Type B pancreatic cell (in vitro differentiated cells): ENCODE results near the gene TMEM132D. TPM values are rescaled to one million over a fixed set of nuclear protein-coding genes. Genes with fewer than 3 reads are reported as not detected.

ENCODE experiments used
- DNase-seq: peaks from one replicate; pipeline ENCODE4 v3.0.0; 2021; ENCODE audit warnings: mixed read lengths; ENCODE audit not compliant: unreplicated experiment; ENCODE audit errors: extremely low spot score
- H3K27ac Mint-ChIP-seq: 2 replicates; pipeline ENCODE4 v1.8.0; 2021; ENCODE audit warnings: mild to moderate bottlenecking, mixed read lengths
- H3K27me3 Mint-ChIP-seq: 2 replicates; pipeline ENCODE4 v1.8.0; 2021; ENCODE audit warnings: mixed read lengths
- H3K36me3 Mint-ChIP-seq: 2 replicates; pipeline ENCODE4 v1.8.0; 2021; ENCODE audit warnings: mixed read lengths
- H3K4me1 Mint-ChIP-seq: one replicate; pipeline ENCODE4 v1.8.0; 2021; ENCODE audit warnings: mixed read lengths; ENCODE audit not compliant: unreplicated experiment
- H3K4me3 Mint-ChIP-seq: 2 replicates; pipeline ENCODE4 v1.8.0; 2021; ENCODE audit warnings: mild to moderate bottlenecking, mixed read lengths
- H3K9me3 Mint-ChIP-seq: 2 replicates; pipeline ENCODE4 v1.8.0; 2021; ENCODE audit warnings: mixed read lengths
- CTCF ChIP-seq: fragments of 200-600 bp; sonication (generic); conservative IDR thresholded peaks from 2 replicates; pipeline ENCODE4 v1.5.0; 2021; ENCODE audit warnings: antibody characterized with exemption, mild to moderate bottlenecking
- total RNA-seq: library from RNA; stranded (reverse); gene quantifications from 2 replicates; pipeline ENCODE4 v1.2.1, GENCODE V29; 2021; ENCODE audit warnings: low replicate concordance

TMEM132D gene
- total RNA-seq, 1 donor from 2014 or later: 1.8 TPM

GRCh38 chr12:129928643-129929042 is 24.8 kb upstream of the TMEM132D start:
- Mint-ChIP-seq H3K36me3 (no peaks in the 10 kb centered on the region), H3K27me3 (peaks cover 25% of the 10 kb centered on the region), H3K4me3 (no peak overlapping the region), H3K27ac (no peak overlapping the region), H3K4me1 (no peaks in the 10 kb centered on the region), H3K9me3 (no peaks in the 10 kb centered on the region)
- DNase-seq: no peak
- TF ChIP-seq CTCF: no peak

- Mint-ChIP-seq H3K36me3 (no peaks in the 10 kb centered on the region), H3K4me3 (no peak overlapping the region), H3K9me3 (no peaks in the 10 kb centered on the region), H3K27me3 (peaks cover 31% of the 10 kb centered on the region), H3K27ac (no peak overlapping the region), H3K4me1 (no peaks in the 10 kb centered on the region)
- DNase-seq: no peak
- TF ChIP-seq CTCF: no peak
Observed at GRCh38 chr12:129927316-129927900, 23.6 kb upstream of the TMEM132D start.

GRCh38 chr12:129911428-129912049 is 7.7 kb upstream of the TMEM132D start:
- Mint-ChIP-seq H3K27me3 (peaks cover 82% of the 10 kb centered on the region), H3K27ac (no peak overlapping the region), H3K36me3 (no peaks in the 10 kb centered on the region), H3K9me3 (no peaks in the 10 kb centered on the region), H3K4me3 (no peak overlapping the region), H3K4me1 (peaks cover 3% of the 10 kb centered on the region)
- DNase-seq: no peak
- peak; percentile 96 for TF ChIP-seq CTCF

- no peak for DNase-seq
- H3K9me3 Mint-ChIP-seq: no peaks in the 10 kb centered on the region
- no peaks in the 10 kb centered on the region for H3K36me3 Mint-ChIP-seq
- TF ChIP-seq CTCF: no peak
- H3K4me1 Mint-ChIP-seq: peaks cover under 1% of the 10 kb centered on the region
- no peak overlapping the region for H3K27ac Mint-ChIP-seq
- H3K27me3 Mint-ChIP-seq: peaks cover 91% of the 10 kb centered on the region
- H3K4me3 Mint-ChIP-seq: no peak overlapping the region
Observed at GRCh38 chr12:129909051-129910020, 5.5 kb upstream of the TMEM132D start.

- Mint-ChIP-seq H3K4me1 (no peaks in the 10 kb centered on the region), H3K36me3 (no peaks in the 10 kb centered on the region), H3K9me3 (no peaks in the 10 kb centered on the region), H3K4me3 (peak overlapping the region; percentile 80), H3K27me3 (peaks cover 78% of the 10 kb centered on the region), H3K27ac (no peak overlapping the region)
- no peak for DNase-seq
- no peak for TF ChIP-seq CTCF
Observed at GRCh38 chr12:129903092-129903945, 506 bp downstream of the TMEM132D start.
